ENCODE results near the gene IRF2BP2. TPM values are rescaled to one million over a fixed set of nuclear protein-coding genes. Genes with fewer than 3 reads are reported as not detected.

Gene IRF2BP2
- total RNA-seq, 1 donor from 2014 or later = 80.3 TPM

GRCh38 chr1:234586892-234587485, 23.0 kb downstream of the IRF2BP2 start:
- no peak for TF ChIP-seq CTCF (IDR thresholded peaks at IDR 0.05; ENCODE audit: insufficient read depth, low read length, severe bottlenecking)
- Histone ChIP-seq H3K36me3 (ENCODE audit: control insufficient read depth, insufficient read depth, low read length) (no peaks in the 10 kb centered on the region), H3K27me3 (ENCODE audit: control insufficient read depth, insufficient read depth, low read length) (no peaks in the 10 kb centered on the region), H3K4me3 (ENCODE audit: low read depth, low read length) (no peak overlapping the region)
- DNase-seq (ENCODE audit: low read depth) (no peak), FAIRE-seq (no peak)

- DNase-seq (ENCODE audit: low read depth) = no peak
- no peaks in the 10 kb centered on the region for H3K36me3 ChIP-seq (ENCODE audit: control insufficient read depth, insufficient read depth, low read length)
- H3K27me3 ChIP-seq (ENCODE audit: control insufficient read depth, insufficient read depth, low read length) = no peaks in the 10 kb centered on the region
- FAIRE-seq = no peak
- no peak overlapping the region for H3K4me3 ChIP-seq (ENCODE audit: low read depth, low read length)
- TF ChIP-seq CTCF (IDR thresholded peaks at IDR 0.05; ENCODE audit: insufficient read depth, low read length, severe bottlenecking) = no peak
Measured at GRCh38 chr1:234586304-234586703, 23.7 kb downstream of the IRF2BP2 start.

GRCh38 chr1:234585330-234586055, 24.5 kb downstream of the IRF2BP2 start:
- TF ChIP-seq CTCF (IDR thresholded peaks at IDR 0.05; ENCODE audit: insufficient read depth, low read length, severe bottlenecking) = no peak
- no peaks in the 10 kb centered on the region for H3K36me3 ChIP-seq (ENCODE audit: control insufficient read depth, insufficient read depth, low read length)
- DNase-seq (ENCODE audit: low read depth) = no peak
- no peak overlapping the region for H3K4me3 ChIP-seq (ENCODE audit: low read depth, low read length)
- peak; percentile 73 for FAIRE-seq
- H3K27me3 ChIP-seq (ENCODE audit: control insufficient read depth, insufficient read depth, low read length) = no peaks in the 10 kb centered on the region

GRCh38 chr1:234584926-234585325, 25.1 kb downstream of the IRF2BP2 start:
- Histone ChIP-seq H3K4me3 (ENCODE audit: low read depth, low read length) (no peak overlapping the region), H3K27me3 (ENCODE audit: control insufficient read depth, insufficient read depth, low read length) (no peaks in the 10 kb centered on the region), H3K36me3 (ENCODE audit: control insufficient read depth, insufficient read depth, low read length) (no peaks in the 10 kb centered on the region)
- DNase-seq (ENCODE audit: low read depth) (no peak), FAIRE-seq (no peak)
- no peak for TF ChIP-seq CTCF (IDR thresholded peaks at IDR 0.05; ENCODE audit: insufficient read depth, low read length, severe bottlenecking)

GRCh38 chr1:234584420-234584805, 25.6 kb downstream of the IRF2BP2 start:
- FAIRE-seq = no peak
- Histone ChIP-seq H3K36me3 (ENCODE audit: control insufficient read depth, insufficient read depth, low read length) (no peaks in the 10 kb centered on the region), H3K4me3 (ENCODE audit: low read depth, low read length) (no peak overlapping the region), H3K27me3 (ENCODE audit: control insufficient read depth, insufficient read depth, low read length) (no peaks in the 10 kb centered on the region)
- no peak for DNase-seq (ENCODE audit: low read depth)
- TF ChIP-seq CTCF (IDR thresholded peaks at IDR 0.05; ENCODE audit: insufficient read depth, low read length, severe bottlenecking) = no peak

All from bronchial epithelial cell (primary cell).